Activated effector memory CD4-positive, alpha-beta T cell treated with anti-CD3 and anti-CD28 coated beads, Interleukin-2, amount 50 U/mL, for 16 hours (primary cell): ENCODE results near the gene FANCC.

ENCODE experiments used
- DNase-seq: peaks from one replicate; pipeline ENCODE4 v3.0.0-alpha.2; 2020

The FANCC gene

DNA sequence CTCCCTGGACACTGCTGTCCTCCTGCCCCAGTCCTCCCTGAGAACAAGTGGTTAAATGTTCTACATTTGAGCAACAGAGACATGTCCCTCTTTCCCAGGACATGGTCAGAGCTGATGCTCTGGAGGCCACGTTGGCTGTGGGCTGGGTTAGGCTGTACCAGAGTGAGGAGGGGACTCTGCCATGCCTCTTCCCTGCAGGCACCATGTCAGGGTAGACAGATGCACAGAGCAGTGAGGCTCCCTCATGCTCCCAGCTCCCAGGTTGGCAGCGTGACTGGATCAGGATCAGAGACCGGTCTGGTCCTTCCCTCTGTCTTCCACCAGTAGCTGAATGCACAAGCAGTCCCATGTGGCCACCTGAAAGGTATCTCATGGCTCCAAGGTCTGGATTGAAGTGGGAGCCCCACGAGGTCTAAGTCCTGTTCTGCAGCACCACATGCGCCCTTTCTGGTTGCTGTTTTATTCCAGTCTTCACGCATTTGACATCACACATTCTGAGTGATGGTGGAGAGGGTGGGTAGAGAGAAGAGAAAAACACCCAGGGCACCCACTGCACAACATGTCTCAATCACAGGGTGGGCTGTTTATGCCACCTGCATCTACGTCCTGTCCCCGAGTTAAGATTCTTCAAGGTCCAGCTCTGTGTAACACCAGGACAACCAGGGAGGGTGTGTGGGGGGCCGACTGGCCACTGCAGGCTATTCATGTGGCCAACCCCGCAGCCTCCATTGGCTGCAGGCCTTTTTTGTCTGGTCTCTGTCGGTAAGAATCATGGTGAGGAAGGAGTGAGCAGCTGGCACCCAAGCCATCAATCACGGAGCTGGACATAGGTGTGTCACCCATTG lies 204.9 kb downstream of the FANCC start:
- no peak for DNase-seq

DNA sequence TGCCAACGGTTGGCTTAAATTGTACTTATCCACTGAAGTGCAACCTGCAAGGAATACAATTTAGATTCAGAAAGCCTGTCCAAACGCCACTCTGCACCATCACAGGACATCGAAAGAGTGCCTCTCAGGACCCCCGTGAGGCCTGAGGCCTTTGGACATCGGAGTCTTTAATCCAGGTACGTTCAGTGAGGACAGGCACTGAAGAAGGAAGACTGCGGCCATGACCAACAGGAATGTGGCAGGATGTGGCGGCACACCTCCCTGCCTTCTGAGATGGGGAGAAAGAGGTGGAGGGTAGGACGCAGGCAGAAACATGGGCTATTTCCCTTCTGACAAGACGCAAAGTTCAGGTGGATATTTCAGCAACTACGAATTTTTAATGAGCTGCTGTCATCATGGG lies 205.8 kb downstream of the FANCC start:
- DNase-seq, result no peak

DNA sequence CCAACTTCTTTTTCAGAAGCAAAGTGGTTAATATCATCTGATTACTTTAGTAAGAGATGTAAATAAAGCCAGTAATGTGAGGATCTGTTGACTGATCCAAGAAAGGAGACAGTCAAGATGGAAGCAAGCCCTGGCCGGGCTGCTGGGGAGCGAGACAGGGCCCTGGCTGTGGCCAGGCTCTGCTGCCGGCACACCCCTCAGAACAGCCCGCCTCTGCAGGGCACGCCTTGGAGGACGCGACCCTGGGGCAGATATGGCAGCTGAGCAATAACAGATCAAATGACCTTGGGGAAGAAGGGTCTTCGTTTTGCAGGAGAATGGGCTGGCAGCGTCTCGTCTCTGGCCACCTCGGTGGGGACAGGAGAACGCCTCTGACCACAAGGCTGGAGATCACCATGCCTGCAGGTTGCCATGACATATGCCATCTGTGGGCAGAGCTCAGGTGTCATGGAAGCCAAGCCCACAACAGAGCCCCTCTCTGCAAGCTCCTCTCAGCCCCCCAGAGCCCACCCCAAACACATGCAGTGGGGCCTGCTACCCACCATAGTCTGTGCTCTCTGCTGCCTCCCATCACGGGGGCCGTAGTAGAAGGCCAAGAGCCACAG lies 206.5 kb downstream of the FANCC start:
- no peak for DNase-seq

DNA sequence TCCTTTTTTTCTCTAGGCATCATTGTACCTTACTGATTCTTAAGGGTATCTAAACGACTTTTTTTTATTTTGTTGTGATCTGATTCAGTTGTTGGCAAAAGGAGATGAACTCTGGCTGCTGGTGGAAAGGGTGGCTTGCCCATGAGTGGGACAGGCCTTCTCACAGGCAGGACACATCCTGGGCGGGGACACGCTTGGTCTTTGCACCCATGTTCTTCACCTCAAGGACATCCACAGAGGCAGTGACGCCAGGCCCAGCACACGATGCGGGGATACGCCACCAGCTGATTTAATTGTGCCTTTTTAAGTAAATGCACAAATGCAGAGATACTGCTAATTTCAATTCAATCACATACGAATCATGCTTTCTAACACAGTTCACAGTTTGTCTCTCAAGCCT lies 208.1 kb downstream of the FANCC start:
- DNase-seq, result no peak

DNA sequence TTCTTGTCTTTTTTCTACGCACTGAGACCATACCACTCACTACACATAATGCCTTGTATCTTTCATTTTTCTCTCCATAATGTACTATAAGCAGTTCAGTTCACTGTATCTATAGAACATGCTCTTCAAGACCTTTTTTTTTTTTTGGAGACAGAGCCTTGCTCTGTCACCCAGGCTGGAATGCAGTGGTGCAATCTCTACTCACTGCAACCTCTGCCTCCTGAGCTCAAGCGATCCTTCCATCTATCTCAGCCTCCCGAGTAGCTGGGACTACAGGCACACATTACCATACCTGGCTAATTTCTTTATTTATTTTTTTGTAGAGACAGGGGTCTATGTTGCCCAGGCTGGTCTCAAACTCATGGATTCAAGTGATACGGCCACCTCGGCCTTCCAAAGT lies 208.7 kb downstream of the FANCC start:
- no peak for DNase-seq

DNA sequence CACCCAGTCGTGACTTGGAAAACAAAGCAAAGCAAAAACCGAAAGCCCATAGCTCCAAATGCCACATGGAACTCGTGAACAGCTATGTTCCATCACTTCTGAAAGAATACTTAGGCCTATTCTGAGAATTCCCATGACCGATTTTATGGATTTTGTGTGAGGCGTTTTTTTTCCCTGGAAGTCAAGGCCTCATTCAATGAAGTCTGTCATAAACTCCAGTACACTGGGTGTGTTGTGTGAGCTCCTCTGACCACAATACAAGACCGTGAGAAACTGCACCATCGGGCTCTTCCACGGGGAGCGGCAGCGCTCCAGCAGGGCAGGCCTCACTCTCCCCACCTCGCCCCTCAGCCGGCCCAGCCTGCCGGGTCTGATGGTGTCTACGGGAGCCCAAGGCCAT lies 209.5 kb downstream of the FANCC start:
- no peak for DNase-seq

DNA sequence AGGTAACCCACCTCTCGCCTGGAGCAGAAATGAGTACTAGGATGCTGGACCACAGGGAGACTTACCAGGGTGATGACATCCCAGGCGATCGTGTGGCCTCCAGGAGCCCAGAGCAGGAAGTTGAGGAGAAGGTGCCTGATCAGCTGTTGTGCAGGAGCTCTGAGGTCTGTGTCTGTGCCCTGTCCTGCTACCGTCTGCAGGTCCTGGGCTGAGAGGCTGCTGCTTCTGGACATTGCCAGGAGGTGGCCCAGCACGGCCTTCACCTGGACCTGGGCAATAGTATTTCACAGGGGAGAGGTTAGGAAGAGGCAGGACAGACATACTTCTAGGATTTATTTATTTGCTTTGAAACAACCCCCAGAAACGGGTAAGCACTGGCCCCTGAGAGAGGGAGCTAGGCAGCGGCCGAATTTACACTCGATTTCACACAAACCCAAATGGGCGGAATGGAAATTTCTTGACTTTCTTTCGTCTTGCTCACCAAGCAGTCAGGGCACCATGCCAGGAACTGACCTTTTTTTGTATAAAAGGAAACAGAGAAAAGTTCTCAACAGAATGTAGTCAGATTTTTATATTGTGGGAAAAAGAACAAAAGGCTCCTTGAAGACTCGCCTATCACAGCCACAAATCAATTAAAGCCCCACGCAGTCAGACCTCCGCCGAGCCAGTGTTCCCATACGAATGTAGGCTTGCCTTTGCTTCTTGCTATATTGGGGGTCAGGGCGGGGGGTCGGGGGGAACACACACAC lies 210.3 kb downstream of the FANCC start:
- no peak for DNase-seq

DNA sequence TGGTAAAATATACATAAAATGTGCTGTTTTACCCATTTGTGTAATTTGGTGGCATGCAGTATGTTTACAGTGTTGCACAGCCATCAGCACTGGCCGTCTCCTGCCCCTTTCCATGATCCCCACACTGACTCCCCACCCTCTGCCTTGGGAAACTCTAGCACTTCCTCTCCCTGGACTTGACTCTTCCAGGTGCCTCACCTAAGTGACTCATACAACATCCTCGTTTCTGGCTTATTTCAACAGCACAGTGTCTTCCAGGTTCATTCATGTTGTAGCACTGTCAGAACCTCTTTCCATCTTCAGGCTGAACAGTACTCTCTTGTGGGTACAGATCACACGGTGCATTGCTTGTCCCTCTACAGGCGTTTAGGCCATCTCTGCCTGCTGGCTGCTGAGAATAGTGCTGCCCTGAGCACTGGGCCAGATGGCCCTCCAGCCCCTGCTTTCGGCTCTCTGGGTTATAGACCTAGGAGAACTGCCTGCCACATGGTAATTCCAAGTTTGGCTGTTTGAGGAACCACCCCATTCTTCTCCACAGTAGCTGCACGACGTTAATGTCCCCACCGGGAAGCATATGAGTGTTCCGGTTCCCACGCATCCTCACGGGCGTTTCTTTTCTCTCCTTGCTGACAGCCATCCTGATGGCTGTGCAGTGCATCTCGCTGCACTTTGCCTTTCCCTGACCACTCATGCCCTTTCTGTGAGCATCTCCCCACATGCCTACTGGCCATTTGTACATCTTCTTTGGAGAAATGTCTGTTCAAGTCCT lies 211.8 kb downstream of the FANCC start:
- no peak for DNase-seq

DNA sequence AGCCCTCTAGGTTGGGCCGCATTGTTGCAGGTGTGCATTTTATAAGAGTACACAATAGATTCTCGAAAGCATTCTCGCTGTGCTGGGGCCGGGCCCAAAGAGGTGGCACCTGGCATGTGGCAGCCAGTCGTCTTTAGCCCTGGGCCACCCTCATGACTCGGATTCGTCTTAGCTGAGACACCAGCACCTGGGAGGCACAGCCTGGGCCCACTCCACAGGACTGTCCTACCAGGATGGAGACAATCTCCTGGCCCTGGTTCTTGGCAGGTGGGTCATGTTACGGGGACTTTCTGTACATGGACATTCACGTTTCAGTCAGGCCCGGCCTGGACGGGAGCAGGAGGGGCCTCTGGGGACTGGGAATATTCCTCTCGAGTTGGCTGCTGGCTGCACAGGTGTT lies 212.5 kb downstream of the FANCC start:
- DNase-seq, result no peak

DNA sequence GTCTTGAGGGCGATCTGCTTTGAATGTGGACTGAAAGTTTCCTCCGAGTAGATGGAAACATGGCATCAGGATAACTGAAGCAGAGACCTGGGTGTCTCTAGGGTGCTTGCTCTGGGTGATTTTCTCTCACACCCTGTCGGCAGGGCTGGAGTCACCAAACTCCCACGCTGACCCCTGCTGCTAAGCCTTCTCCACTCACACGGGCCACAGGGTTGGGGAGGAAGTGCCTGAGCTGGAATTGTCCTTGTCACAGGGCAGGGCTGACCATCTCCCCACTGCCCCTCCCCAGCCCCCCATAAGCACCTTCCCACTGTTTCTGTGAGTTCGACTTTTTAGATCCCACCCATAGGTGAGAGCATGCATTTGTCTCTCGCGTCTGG lies 212.9 kb downstream of the FANCC start:
- no peak for DNase-seq

DNA sequence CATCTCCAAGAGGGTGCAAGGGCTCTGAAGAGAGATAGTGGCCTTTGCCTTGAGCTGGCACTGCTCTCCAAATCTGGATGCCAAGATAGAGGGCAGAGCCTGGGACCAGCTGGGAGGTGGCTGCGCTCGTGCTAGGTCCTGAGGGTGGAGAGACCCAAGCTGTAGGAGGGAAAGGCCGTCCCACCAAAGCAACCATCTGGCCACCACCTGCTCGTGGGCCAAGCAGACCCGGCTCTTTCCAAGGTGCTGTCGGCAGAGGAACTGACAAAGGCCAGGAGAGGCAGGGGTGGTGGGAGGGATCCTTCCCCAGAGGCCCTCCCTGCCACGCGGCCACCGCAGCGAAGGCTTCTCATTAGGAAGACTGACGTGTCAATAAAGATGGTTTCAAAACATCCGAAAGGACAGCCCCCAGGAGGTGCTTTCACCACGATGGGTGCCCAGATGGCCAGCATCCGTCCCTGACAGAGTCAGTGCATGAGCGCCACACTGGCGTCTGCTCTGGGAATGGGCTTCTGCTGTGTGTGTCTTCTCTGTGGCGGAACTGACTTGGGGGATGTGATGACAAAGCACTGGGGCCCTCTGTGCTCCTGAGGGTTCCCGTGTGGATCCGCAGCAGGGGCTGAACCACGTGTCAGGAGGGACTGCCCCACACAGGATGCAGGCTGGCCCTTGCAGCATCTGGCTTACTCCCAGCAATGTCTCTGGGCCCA lies 213.5 kb downstream of the FANCC start:
- DNase-seq, result no peak

DNA sequence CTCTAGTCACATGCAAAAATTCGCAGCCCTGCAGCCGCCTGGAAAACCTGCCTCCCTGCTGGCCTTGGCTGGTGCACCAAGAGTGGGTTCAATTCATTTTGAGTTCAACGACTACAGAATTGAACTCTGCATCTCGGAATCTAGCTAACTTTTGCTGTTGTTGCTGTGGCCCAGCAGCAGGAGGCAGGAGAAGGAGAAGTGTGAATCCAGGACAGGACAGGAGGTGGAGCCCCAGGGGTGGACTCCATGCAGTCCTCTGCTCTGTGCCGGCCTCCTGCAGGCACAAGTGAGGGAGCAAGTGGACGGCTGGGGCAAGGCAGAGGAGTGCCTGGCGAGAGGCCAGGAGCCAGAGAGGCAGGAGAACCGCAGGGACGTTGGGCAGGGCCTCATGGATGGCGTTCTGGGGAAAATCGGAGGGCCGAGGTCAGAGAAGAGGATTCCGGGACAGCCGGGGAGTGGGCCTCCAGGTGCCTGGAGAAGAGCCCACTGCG lies 214.2 kb downstream of the FANCC start:
- no peak for DNase-seq

DNA sequence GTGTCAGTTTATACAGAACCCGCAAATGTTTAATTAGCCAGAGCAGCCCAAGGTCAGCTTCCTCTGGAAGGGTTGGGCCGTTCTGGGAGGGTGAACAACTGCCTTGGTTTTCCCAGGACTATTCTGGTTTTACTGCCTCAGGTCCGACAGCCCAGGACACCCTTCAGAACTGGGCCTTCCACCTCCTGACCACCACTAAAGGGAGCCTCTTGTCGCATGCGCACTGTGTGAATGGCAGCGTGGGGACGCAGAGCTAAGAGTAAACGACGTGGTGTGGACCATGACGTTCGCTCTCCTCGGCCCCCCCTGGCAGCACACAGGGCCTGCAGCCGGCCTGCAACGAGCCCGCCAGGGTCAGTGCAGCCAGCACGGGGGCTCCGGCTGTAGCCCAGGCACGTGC lies 214.9 kb downstream of the FANCC start:
- no peak for DNase-seq

DNA sequence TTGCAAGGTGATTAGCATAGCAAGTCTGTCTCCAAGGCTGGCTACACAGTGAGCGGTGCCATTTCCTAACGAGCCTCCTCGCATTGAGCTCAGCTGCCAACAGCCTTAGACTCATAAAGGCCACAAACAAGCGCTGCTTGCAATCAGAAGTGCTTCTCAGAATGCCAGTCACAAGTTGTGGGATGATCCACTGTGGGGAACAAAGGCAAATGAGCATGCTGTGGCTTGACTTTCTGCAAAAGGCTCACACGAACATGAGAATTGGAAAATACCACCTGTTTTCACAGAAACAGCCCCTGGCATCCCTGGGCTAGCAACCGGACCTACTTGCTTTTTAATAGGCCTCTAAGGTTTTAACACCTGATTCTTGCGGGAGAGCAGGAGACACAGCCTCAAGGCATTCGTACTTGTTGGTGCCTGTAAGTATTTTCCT lies 215.5 kb downstream of the FANCC start:
- DNase-seq, result no peak

DNA sequence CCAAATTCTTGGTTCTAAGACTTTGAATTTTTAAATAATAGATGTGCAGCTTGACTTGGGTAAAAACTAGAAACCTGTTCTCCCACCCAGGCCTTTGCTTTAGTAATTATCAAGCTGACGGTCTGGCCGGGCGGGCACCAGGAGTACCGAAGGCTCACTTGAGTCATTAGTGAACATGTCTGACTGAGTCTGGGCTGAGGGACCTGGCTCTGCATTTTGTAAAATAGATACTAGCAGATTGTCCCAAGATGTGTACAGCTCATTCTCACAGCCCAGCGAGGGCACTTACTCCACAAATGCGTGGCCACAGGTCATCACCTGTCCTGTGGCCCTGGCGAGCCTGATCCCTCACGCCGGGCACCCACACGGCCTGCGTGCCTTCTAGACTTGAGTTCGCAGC lies 216.2 kb downstream of the FANCC start:
- no peak for DNase-seq

DNA sequence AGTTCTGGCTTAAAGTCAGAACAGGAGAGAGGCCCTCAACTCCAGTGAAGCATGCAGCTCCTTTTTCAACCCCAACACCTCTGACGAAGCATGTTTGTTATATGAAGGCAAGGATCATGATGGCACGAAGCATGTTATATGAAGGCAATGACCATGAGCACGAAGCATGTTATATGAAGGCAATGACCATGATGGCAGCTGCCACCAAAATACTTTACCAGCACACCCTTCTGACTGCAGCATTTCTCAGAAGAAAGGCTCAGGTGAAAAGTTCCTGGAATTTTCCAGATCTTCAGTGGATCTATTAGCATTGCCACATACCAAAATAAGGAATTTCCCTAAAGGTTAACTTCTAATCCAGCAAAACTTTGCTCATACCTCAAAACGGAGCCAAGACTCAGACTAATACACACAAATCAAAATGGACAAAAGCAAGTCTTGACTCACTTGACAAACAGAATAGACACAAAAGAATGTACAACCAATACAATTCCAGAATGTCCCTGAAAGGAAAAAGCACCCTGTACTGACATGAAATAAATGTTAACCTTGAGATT lies 217.4 kb downstream of the FANCC start:
- no peak for DNase-seq

DNA sequence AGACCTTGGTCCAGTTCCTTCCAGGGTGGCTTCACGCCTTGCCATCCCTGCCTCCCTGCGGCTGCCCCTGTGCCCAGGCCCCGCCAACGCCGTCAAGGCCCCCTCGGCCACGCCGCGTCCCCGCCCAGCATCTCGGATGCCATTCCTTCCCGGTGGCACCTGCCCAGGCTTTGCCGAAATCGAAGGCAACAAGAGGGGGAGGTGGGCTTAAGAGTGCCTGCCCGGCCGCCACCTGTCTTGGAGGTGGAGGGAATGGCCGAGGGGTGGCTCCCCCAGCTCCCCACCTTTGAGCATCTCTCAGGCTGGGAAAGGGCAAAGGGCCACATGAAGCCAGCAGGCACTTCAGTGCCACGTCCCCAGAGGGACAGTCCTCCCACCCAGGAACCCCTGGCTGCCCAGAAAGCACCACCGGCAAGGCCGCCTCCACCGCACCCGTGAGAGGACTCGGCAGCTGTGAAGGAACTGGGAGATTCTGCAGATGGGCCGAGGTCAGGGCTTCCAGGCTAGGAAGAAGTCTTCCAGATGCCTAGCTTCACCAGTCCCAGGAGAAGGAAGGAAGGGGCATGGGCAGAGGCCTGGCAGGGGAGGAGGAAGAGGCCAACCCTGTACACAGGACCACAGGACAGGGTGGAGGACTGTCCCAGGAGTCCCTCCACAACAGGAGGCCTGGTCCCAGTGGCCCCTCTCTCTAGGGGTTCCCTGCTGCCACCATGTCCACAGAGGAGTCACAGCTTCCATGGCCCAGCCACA lies 218.0 kb downstream of the FANCC start:
- no peak for DNase-seq

DNA sequence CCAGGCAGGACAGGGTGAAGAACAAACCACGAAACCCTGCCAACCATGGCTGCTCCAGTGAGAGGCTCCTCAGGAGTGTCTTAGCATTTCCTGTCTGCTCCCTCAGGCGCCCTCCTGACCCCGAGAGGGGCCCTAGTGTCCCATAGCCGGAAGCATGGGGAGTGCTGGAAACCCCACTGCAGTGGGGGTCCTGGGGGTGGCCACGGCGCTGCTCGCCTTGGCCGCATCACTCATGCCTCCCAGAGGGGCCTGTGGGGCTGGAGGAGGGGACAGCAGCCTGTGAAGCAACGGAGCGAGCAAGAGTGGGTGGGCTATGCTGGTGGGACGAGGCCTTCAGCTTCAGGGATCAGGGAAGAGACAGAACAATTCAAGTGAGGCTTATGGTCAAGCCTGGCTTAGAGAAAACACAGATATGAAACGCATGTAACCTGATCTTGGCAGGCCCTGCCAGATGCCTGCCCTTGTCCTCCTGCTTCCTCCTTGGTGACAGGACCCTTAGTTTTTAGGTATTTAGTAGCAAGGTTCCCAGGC lies 219.1 kb downstream of the FANCC start:
- no peak for DNase-seq

DNA sequence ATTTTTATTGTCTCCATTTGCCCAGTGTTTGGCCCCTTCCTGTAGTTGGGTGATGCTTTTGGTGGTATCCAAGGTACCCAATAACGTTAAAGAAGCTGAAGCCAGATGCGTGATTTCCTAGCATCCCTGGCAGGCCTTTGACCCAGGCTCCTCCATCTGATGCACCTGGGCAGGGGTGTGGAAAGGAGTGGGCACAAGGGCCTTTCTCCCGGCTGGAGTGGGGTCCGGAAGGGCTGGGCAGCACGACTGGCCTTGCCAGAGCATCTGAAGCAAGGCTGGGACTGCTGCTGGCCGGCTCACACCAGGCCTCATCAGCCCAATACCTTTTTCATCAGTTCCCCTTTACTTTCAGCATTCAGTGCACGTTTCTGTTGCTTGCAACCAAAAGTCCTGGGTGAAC lies 220.2 kb downstream of the FANCC start:
- no peak for DNase-seq

DNA sequence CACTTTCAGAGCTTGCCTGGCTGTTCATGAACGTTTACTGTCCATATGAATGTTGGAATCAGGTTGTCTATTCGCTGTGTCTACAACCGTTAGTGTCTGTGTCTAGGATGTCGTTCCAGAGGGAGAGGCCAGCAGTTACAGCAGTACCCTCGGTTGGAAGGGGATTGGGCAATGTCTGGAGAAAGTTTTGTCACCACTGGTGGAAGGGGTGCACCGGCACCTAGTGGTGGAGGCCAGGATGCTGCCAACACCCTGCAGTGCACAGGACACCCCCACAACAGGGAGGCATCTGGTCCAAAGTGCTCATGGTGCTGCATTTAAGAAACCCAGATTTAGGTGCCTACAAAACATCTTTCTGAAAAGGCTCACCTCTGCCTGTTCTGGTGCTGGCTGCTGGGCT lies 220.7 kb downstream of the FANCC start:
- no peak for DNase-seq

DNA sequence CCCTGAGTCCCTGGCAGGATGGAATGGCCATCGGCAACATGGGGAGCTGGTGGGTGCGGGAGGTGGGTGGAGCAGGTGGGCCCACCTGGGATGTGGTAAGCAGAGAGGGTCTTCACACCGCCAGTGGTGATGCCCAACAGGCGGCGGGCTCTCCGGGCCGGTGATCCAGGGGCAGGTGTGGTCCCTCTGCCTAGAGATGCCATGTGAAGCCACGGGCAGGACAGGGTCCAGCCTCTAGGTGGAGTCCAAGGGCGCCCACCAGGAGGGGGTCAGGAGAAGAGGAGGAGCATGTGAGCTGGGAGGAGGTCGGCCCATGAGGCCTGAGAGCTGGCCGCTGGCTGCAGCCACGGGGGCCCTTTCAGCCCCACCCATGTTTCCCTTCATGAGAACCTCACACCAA lies 221.1 kb downstream of the FANCC start:
- DNase-seq, result no peak
